CD14-positive monocyte (primary cell): ENCODE measurements around the gene MSH4. TPM values are rescaled to one million over a fixed set of nuclear protein-coding genes. Genes with fewer than 3 reads are reported as not detected.
"Not testable (repeated sequence)": the region's sequence is repeated elsewhere in the genome, so short reads cannot be mapped to it uniquely, and the experiment has no call there.

ENCODE experiments used
- DNase-seq, 3 donors: peaks; one replicate each; pipeline ENCODE4 v3.0.0-alpha.2; 2011 to 2022
- H2AFZ ChIP-seq: 2 replicates; pipeline ENCODE4 v1.6.0; 2012; ENCODE audit warnings: mild to moderate bottlenecking, low read depth, low read length, inconsistent platforms; ENCODE audit not compliant: insufficient read depth, poor library complexity, severe bottlenecking
- H3K27ac ChIP-seq, 2 donors: 1 replicate in 1 of 2; 2 replicates in 1 of 2; pipeline ENCODE4 v1.5.1; 2012 to 2013; ENCODE audit warnings: low read length in 2 of 2, control low read depth in 1 of 2, inconsistent platforms in 1 of 2, low read depth in 1 of 2, mild to moderate bottlenecking in 1 of 2
- H3K27me3 ChIP-seq, 2 donors: one replicate each; pipeline versions ENCODE4 v1.6.0 to v1.6.1; 2011 to 2013; ENCODE audit warnings: low read length in 2 of 2; ENCODE audit not compliant: control insufficient read depth in 2 of 2, insufficient read depth in 2 of 2
- H3K36me3 ChIP-seq, 2 donors: replicated peaks in 1 of 2; 1 replicate in 1 of 2; 2 replicates in 1 of 2; pipeline versions ENCODE4 v1.5.1 to v1.6.1; 2012 to 2013; ENCODE audit warnings: low read length in 2 of 2, control low read depth in 1 of 2, inconsistent platforms in 1 of 2, mild to moderate bottlenecking in 1 of 2; ENCODE audit not compliant: insufficient read depth in 2 of 2, control insufficient read depth in 1 of 2
- H3K4me1 ChIP-seq, 2 donors: 1 replicate in 1 of 2; 2 replicates in 1 of 2; pipeline versions ENCODE4 v1.5.1 to v1.6.1; 2012 to 2013; ENCODE audit warnings: low read length in 2 of 2, control low read depth in 1 of 2, inconsistent platforms in 1 of 2, mild to moderate bottlenecking in 1 of 2, moderate library complexity in 1 of 2; ENCODE audit not compliant: insufficient read depth in 2 of 2, control insufficient read depth in 1 of 2
- H3K4me2 ChIP-seq: replicated peaks from 2 replicates; pipeline ENCODE3; 2012; ENCODE audit warnings: low read length, moderate library complexity, mild to moderate bottlenecking; ENCODE audit not compliant: poor library complexity, severe bottlenecking; ENCODE audit errors: extremely low read depth
- H3K4me3 ChIP-seq, 3 experiments: fragments of 200-600 bp in 1 of 3; sonication (generic) in 1 of 3; replicated peaks in 1 of 3; 1 replicate in 2 of 3; 2 replicates in 1 of 3; pipeline ENCODE4 v1.5.1; 2011 to 2013; ENCODE audit warnings: low read length in 3 of 3, mild to moderate bottlenecking in 3 of 3, control low read depth in 2 of 3, low read depth in 2 of 3, inconsistent platforms in 1 of 3, moderate library complexity in 1 of 3
- H3K79me2 ChIP-seq: 2 replicates; pipeline ENCODE4 v1.6.0; 2012; ENCODE audit warnings: mild to moderate bottlenecking, control low read depth, inconsistent platforms, low read length, moderate library complexity; ENCODE audit not compliant: insufficient read depth
- H3K9ac ChIP-seq: 2 replicates; pipeline ENCODE4 v1.6.0; 2017; ENCODE audit warnings: low read length, mild to moderate bottlenecking; ENCODE audit not compliant: insufficient read depth, poor library complexity, severe bottlenecking
- H3K9me3 ChIP-seq, 2 donors: replicated peaks in 1 of 2; 1 replicate in 1 of 2; 2 replicates in 1 of 2; pipeline versions ENCODE4 v1.5.1 to v1.6.1; 2012 to 2013; ENCODE audit warnings: low read length in 2 of 2, control low read depth in 1 of 2; ENCODE audit not compliant: control insufficient read depth in 1 of 2, insufficient read depth in 1 of 2
- H4K20me1 ChIP-seq: 2 replicates; pipeline ENCODE4 v1.6.0; 2012; ENCODE audit warnings: mild to moderate bottlenecking, low read length, control low read depth, moderate library complexity; ENCODE audit not compliant: insufficient read depth
- H3K27ac Mint-ChIP-seq, 7 donors: one replicate each; pipeline ENCODE4 v1.8.0; 2020; ENCODE audit warnings: mild to moderate bottlenecking in 7 of 7, mixed read lengths in 7 of 7, moderate library complexity in 6 of 7, inconsistent platforms in 2 of 7
- H3K27me3 Mint-ChIP-seq, 3 donors: one replicate each; pipeline ENCODE4 v1.8.0; 2021 to 2022; ENCODE audit warnings: low read depth in 3 of 3, mild to moderate bottlenecking in 3 of 3, mixed read lengths in 3 of 3, moderate library complexity in 3 of 3, inconsistent platforms in 1 of 3
- H3K36me3 Mint-ChIP-seq, 2 donors: one replicate each; pipeline ENCODE4 v1.8.0; 2020; ENCODE audit warnings: mixed read lengths in 2 of 2, inconsistent platforms in 1 of 2, mild to moderate bottlenecking in 1 of 2
- H3K4me1 Mint-ChIP-seq: one replicate; pipeline ENCODE4 v1.8.0; 2020; ENCODE audit warnings: mild to moderate bottlenecking, mixed read lengths
- H3K4me3 Mint-ChIP-seq, 2 donors: one replicate each; pipeline ENCODE4 v1.8.0; 2020; ENCODE audit warnings: mild to moderate bottlenecking in 2 of 2, mixed read lengths in 2 of 2, moderate library complexity in 1 of 2
- H3K9me3 Mint-ChIP-seq, 7 donors: one replicate each; pipeline ENCODE4 v1.8.0; 2020 to 2022; ENCODE audit warnings: mixed read lengths in 7 of 7, mild to moderate bottlenecking in 6 of 7, moderate library complexity in 6 of 7, inconsistent platforms in 2 of 7
- CTCF ChIP-seq: fragments of 200-600 bp; IDR thresholded peaks from one replicate; pipeline ENCODE4 v1.8.0; 2022; ENCODE audit warnings: antibody characterized with exemption, mild to moderate bottlenecking
- WGBS: methylation state at CpG from one replicate; pipeline ENCODE4 v1.1.5; 2013; ENCODE audit warnings: missing lambda C conversion rate; ENCODE audit not compliant: insufficient coverage; 5-methylcytosine and 5-hydroxymethylcytosine counted together
- intact Hi-C, 2 donors: fragments of 100-400 bp; cut with micrococcal nuclease; formaldehyde crosslinking; loops; one replicate each; pipeline versions ENCODE4 v1.15.0 to v1.15.1; 2023
- polyA plus RNA-seq, 3 donors: library from polyadenylated mRNA; depleted of rRNA in 1 of 3; unstranded in 2 of 3; stranded (reverse) in 1 of 3; fragments of 300-500 nt in 2 of 3; fragments of >200 nt in 1 of 3; fragmentation: Illumina TruSeq in 2 of 3; gene quantifications; 1 replicate in 2 of 3; 2 replicates in 1 of 3; pipeline ENCODE4 v1.2.3, GENCODE V29; 2012 to 2021

The MSH4 gene
- polyA plus RNA-seq, 3 donors = 0.07 TPM; not detected in 2

- intact Hi-C loops = no loop called here
- H3K9me3 Mint-ChIP-seq = no peaks in the 10 kb centered on the region
- peaks cover 0 to 1% (median 0%) of the 10 kb centered on the region in 3 donors for H3K27me3 Mint-ChIP-seq
- no peaks in the 10 kb centered on the region for H3K4me1 Mint-ChIP-seq
- peaks cover 0 to 1% of the 10 kb centered on the region in 2 donors for H3K36me3 Mint-ChIP-seq
- H4K20me1 ChIP-seq = no peaks in the 10 kb centered on the region
- H3K4me3 ChIP-seq = no peak overlapping the region
- H3K9ac ChIP-seq = no peak overlapping the region
- TF ChIP-seq CTCF = no peak
- H3K4me3 Mint-ChIP-seq = no peak overlapping the region
- H3K27ac ChIP-seq = no peak overlapping the region
- no peaks in the 10 kb centered on the region for H3K9me3 ChIP-seq
- no peaks in the 10 kb centered on the region for H3K36me3 ChIP-seq
- DNase-seq = no peak
- H3K27me3 ChIP-seq = no peaks in the 10 kb centered on the region
- no peaks in the 10 kb centered on the region for H3K79me2 ChIP-seq
- no peak overlapping the region for H3K27ac Mint-ChIP-seq
- H3K4me2 ChIP-seq = no peak overlapping the region
- no peak overlapping the region for H2AFZ ChIP-seq
- no peaks in the 10 kb centered on the region for H3K4me1 ChIP-seq
- no CpG with 5 or more reads among the region's 1 CpG for WGBS
Observed at GRCh38 chr1:75811211-75811981, 14.7 kb downstream of the MSH4 start.

GRCh38 chr1:75812065-75812464, 15.4 kb downstream of the MSH4 start:
- Histone ChIP-seq H4K20me1 (no peaks in the 10 kb centered on the region), H3K9ac (no peak overlapping the region), H3K79me2 (no peaks in the 10 kb centered on the region), H3K4me2 (no peak overlapping the region), H3K27me3 (no peaks in the 10 kb centered on the region), H3K36me3 (no peaks in the 10 kb centered on the region), H3K9me3 (no peaks in the 10 kb centered on the region), H2AFZ (no peak overlapping the region), H3K27ac (no peak overlapping the region), H3K4me1 (no peaks in the 10 kb centered on the region), H3K4me3 (no peak overlapping the region)
- DNase-seq = no peak
- no peak for TF ChIP-seq CTCF
- no peaks in the 10 kb centered on the region for H3K9me3 Mint-ChIP-seq
- H3K27me3 Mint-ChIP-seq = peaks cover 0 to 1% (median 0%) of the 10 kb centered on the region in 3 donors
- intact Hi-C loops = no loop called here
- no peak overlapping the region for H3K27ac Mint-ChIP-seq
- WGBS = 100% methylated on average over 3 of the region's 3 CpGs
- H3K4me1 Mint-ChIP-seq = no peaks in the 10 kb centered on the region
- H3K36me3 Mint-ChIP-seq = peaks cover 0 to 1% of the 10 kb centered on the region in 2 donors
- H3K4me3 Mint-ChIP-seq = no peak overlapping the region

GRCh38 chr1:75823596-75823995, 26.9 kb downstream of the MSH4 start:
- not testable (repeated sequence) for H3K4me1 Mint-ChIP-seq

More at GRCh38 chr1:75823596-75823995, 26.9 kb downstream of the MSH4 start:
- H3K9me3 Mint-ChIP-seq = peaks cover 10 to 24% (median 17%) of the 10 kb centered on the region in 7 donors
- H3K4me2 ChIP-seq, H4K20me1 ChIP-seq, H3K9me3 ChIP-seq, DNase-seq, H3K4me3 Mint-ChIP-seq, H3K27ac ChIP-seq, intact Hi-C loops, H3K36me3 ChIP-seq, H3K9ac ChIP-seq, H3K27me3 ChIP-seq, H3K4me1 ChIP-seq, H2AFZ ChIP-seq, H3K36me3 Mint-ChIP-seq, H3K27ac Mint-ChIP-seq, H3K4me3 ChIP-seq, H3K27me3 Mint-ChIP-seq, H3K79me2 ChIP-seq: not testable (repeated sequence)
- WGBS = 86% methylated on average over 1 of the region's 1 CpG
